ENCODE results near the gene ALPK1.
"Not testable (repeated sequence)": the region's sequence is repeated elsewhere in the genome, so short reads cannot be mapped to it uniquely, and the experiment has no call there.

Gene ALPK1

GRCh38 chr4:112296949-112297880 is at the start of gene ALPK1:
Gene ALPK1 (plus strand): TSS chr4:112297369.
- peak; percentile 56 for DNase-seq (ENCODE audit: low spot score)

- no peak for DNase-seq (ENCODE audit: low spot score)
Observed at GRCh38 chr4:112251019-112251643, 46.0 kb upstream of the ALPK1 start.

GRCh38 chr4:112252234-112252633 is 44.9 kb upstream of the ALPK1 start:
- no peak for DNase-seq (ENCODE audit: low spot score)

- DNase-seq (ENCODE audit: low spot score): no peak
Observed at GRCh38 chr4:112253382-112254000, 43.7 kb upstream of the ALPK1 start.

- DNase-seq (ENCODE audit: low spot score): no peak
Observed at GRCh38 chr4:112257098-112257497, 40.1 kb upstream of the ALPK1 start.

- DNase-seq (ENCODE audit: low spot score): no peak
Observed at GRCh38 chr4:112266823-112267222, 30.3 kb upstream of the ALPK1 start.

- no peak for DNase-seq (ENCODE audit: low spot score)
Observed at GRCh38 chr4:112270051-112270450, 27.1 kb upstream of the ALPK1 start.

- peak; percentile 4 for DNase-seq (ENCODE audit: low spot score)
Observed at GRCh38 chr4:112270640-112271421, 26.3 kb upstream of the ALPK1 start.

GRCh38 chr4:112272292-112272691 is 24.9 kb upstream of the ALPK1 start:
- DNase-seq (ENCODE audit: low spot score): no peak

GRCh38 chr4:112274959-112275358 is 22.2 kb upstream of the ALPK1 start:
- DNase-seq (ENCODE audit: low spot score): no peak

- no peak for DNase-seq (ENCODE audit: low spot score)
Observed at GRCh38 chr4:112276113-112276512, 21.1 kb upstream of the ALPK1 start.

- no peak for DNase-seq (ENCODE audit: low spot score)
Observed at GRCh38 chr4:112277220-112277619, 19.9 kb upstream of the ALPK1 start.

GRCh38 chr4:112277705-112278448 is 19.3 kb upstream of the ALPK1 start:
- DNase-seq (ENCODE audit: low spot score): no peak

- no peak for DNase-seq (ENCODE audit: low spot score)
Observed at GRCh38 chr4:112279025-112279881, 17.9 kb upstream of the ALPK1 start.

GRCh38 chr4:112279882-112280315 is 17.3 kb upstream of the ALPK1 start:
- DNase-seq (ENCODE audit: low spot score): no peak

- DNase-seq (ENCODE audit: low spot score): no peak
Observed at GRCh38 chr4:112280386-112281056, 16.6 kb upstream of the ALPK1 start.

GRCh38 chr4:112281895-112282398 is 15.2 kb upstream of the ALPK1 start:
- DNase-seq (ENCODE audit: low spot score): not testable (repeated sequence)

- DNase-seq (ENCODE audit: low spot score): no peak
Observed at GRCh38 chr4:112282860-112283667, 14.1 kb upstream of the ALPK1 start.

GRCh38 chr4:112284166-112284565 is 13.0 kb upstream of the ALPK1 start:
- DNase-seq (ENCODE audit: low spot score): peak; percentile 3
